C4-2B (cell line): ENCODE measurements around the gene ASAP2.

ENCODE experiments used
- CTCF ChIP-seq: fragments of 450-650 bp; conservative IDR thresholded peaks from 2 replicates; pipeline ENCODE4 v1.5.1; 2017; ENCODE audit warnings: mild to moderate bottlenecking
- ZFX ChIP-seq: fragments of 450-650 bp; IDR thresholded peaks from 2 replicates; pipeline ENCODE4 v1.6.1; 2017

GRCh38 chr2:9303528-9304225 is 97.1 kb downstream of the ASAP2 start:
- TF ChIP-seq CTCF = no peak
- no peak for TF ChIP-seq ZFX
